Femur (tissue), 1 donor: ENCODE results near the gene PPM1H.
A peak's percentile ranks its signal among the peaks of the same experiment; 100 is the strongest.

Experiments used
- DNase-seq: peaks from one replicate; pipeline ENCODE4 v3.0.0-alpha.2; 2017

PPM1H gene

DNA sequence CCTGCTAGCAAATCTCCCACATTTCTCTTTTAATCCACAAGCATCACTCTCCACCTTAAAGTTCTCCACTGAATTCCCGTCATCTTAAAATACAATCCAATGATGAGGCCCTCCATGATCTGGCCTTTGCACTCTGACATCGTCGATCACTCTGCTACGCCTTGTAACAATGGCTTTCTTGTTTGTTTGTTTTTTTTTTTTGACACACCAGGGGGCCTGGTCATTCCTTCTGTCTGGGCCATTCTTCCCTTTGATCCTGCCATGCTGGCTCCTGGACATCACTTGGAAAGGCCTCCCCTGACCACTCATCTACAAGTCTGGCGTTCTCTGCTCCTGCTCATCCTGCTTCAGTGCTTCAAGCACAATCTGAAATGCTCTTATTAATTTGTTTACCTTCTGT lies 233.5 kb downstream of the PPM1H start:
- no peak for DNase-seq

DNA sequence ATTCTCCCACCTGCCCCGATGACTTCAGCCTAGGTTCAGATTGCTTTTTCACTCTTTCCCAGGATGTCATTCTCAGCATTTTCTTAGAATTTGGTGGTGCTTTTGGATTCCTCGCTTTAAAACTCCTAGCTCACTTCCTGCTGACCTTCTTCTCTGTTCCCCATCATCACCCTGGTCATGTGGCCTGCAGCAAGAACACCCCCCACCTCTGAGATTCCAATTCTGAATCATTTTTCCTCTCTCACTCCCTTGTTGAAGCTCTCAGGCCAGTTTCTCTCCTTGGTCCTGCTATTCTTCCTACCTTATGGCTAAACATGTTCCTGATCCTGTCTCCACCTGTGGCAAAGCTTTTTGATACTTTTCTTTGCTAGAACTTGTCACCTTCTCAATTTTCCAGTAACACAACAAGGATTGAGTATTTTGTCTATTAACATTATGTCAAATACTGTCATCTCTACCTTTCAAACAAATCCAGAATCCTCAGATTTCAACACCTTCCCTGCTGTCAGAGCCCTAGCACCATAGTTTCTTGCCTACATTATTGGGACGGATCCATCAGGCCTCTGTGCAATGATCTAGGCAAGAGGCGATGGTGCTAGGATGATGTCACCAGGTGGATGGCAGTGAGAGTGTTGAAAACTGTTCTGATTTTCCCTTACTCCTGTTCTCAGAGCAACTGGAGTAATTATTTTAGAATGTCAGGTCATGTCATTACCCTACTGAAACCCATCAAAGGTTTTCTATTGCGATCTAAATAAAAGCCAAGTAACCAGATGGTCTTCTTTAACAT lies 234.7 kb downstream of the PPM1H start:
- DNase-seq: no peak

DNA sequence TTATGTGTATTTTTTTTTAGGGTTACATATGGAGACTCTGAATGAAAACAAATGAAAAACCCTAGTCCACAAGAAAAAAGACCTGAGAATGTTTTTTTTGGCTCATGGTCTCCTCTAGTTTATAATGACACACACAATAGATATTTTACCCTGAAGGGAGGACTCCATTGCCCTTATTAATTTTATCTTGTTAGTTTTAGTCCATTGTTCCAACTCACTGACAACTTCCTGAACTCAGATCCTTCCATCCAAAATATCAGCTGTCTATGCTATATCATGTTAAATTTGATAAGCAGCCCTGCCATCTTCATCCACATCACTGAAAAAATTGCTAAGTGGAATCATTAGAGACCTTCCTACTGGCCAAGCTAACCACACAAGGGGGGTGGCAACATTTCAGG lies 236.2 kb downstream of the PPM1H start:
- no peak for DNase-seq

DNA sequence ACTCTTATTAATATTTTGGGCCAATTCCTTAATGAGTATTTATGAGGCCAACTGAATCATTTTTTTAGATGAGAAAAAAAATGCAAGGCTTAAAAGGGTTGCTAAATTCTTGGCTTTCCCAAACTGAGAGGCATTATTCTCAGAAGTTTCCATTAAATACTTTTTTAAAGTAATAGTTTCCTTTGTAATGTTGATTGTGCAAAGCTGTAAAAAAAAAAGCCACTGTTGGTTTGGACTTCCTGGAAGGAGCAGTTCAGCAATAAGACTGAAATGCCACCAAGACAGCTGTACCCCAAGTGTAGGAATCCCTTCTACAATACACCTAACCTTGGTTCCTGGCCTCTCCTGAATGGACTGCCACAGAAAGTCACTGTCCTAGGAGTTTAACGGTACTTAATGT lies 237.1 kb downstream of the PPM1H start:
- no peak for DNase-seq

DNA sequence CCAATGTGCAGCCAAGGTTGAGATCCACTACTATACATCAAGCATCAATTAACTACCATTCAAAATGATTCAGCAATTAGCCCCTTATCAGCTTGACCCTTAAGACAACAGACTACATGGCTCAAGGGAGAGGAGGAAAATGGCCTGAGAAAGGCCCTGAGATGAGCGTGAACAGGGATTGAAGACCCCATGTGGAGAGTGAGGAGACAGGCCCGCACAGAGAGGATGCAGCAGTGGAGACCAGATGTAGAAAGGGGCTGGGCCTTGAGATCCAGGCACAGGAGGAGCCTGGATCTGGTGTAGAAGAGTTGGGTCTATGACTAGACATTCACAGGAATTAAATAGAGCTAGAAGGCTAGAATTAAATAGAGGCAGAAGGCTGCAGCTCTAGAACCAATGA lies 239.3 kb downstream of the PPM1H start:
- no peak for DNase-seq

DNA sequence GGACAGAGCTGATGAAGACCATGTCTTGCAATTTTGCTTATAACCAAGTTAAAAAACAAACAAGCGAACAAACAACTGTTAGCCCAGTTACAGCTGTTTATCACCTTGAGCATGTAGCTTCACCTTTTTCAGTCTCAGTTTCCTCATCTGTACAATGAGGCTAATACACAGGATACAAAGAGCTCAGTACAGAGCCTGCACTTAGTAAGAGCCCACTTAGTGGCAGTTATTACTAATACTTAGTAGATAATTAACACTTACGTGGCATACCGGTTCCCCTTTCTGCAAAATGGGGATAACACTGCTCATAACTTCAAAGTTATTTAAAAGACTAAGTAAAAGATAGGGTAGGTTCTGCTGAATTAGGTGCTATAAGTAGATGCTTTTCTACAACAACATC lies 240.3 kb downstream of the PPM1H start:
- DNase-seq: no peak

DNA sequence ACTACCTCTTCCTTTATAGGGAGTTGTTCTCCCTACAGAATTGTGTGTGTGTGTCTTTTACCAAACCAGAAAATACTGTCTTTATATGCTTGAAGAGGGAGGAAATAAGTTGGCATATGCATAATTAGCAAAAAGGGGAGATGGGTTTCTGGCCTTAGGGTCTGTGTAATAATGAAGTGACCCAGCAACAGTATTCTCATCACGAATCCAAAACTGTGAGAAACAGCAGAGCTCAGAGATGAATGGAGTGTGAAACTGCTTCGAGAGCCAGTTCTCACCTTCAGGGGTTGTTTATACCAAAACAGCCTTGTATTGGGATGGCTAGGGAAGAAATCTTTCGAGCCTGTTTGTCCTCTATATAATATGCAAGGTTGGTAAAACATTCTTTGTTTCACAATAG lies 240.8 kb downstream of the PPM1H start:
- no peak for DNase-seq

DNA sequence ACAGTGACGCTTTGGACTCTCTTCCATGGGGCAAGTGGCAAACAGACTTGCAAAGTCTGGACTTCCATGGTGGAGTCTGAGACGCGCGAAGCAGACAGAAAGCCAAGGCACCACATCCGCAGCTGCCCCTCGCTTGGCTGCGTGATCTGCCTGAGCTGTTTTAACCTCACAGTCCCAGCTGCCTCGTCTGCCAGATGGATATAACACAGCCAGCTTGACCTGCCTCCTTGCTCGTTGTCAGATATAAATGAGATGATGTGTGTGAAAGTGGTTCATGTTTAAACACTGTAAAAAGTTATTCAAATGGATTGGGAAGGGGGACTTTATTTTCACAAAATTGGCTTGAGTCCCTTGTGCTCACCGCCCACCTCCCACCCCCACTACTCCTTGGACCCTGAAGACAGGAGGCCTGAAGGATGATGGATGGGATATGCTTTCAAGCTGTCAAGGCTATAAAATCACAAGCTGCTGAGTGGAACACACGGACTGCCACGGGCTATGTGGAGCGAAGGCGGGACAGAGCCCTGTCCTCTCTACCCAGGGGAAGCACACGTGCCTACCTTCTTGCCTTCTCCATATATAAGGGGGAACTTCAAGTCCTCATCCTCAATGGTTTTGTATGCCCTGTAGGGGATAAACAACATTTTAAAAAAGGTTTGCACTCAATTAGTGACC lies 241.4 kb downstream of the PPM1H start:
- peak; percentile 54 for DNase-seq

DNA sequence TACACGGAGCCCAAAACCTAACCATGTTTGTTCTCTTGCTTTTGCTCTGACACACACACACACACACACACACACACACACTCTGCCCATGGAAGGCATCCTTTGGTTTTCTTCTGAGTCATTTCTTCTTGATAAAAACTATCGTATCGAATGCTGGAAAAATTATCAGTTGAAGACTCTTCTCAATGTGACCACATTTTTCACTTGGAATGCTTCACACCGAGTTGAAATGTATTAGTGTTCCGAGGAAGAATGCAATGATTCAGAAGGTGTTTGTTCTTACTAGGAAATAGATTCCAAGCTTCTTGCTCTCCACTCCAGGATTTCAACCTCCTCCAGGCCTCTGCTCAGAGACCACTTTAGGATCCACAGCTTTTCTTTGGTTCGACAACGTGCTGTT lies 242.1 kb downstream of the PPM1H start:
- no peak for DNase-seq

DNA sequence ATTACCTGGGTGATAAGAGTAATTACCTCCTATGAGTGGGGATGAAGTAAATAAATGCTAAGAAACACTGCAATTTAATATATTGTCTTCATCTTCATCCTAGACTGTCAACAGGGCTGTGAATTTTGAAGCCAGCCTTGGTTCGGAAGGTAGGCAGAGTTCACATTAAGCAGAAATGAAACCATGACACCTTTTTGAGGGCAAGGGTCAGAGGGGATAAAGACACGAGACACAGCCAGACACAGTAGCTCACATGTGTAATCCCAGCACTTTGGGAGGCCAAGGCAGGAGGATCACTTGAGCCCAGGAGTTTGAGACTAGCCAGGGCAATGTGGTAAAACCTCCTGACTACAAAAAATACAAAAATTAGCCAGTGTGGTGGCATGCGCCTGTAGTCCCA lies 243.6 kb downstream of the PPM1H start:
- DNase-seq: no peak

DNA sequence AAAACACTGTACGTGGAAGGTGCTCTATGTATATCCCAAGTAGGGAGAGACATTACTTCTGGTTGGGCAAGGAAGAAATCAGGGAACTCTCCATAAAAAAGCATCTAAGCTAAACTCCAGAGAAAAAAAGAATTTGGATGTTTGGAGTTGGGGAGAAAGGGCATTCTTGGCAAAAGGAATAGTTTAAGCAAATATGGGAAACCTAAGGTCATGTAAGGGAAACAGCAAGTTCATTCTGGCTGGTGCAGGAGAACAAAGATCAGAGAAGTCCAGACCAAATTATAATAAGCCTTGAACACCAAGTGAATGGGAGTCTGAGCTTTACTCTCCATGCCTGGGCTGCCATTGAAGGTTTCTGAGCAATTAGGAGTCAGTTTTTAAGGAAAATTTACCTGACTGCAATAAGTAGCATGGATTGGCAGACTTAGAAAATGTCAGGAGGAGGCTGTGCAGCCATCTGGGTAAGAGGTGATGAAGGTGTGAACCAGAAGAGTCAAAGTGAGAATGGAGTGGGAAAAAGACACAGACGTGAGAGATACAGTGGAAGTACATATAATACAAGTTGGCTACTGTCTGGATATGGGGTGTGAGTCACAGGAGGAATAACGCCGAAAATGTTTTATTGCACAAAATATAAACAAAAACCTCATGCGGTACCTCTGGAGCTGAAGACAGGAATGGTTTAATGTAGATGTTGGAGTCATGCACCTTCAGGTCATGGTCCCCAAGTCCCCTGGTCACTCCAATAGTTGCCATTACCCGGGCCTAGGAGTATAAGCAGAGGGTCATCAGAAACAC lies 245.7 kb downstream of the PPM1H start:
- no peak for DNase-seq

DNA sequence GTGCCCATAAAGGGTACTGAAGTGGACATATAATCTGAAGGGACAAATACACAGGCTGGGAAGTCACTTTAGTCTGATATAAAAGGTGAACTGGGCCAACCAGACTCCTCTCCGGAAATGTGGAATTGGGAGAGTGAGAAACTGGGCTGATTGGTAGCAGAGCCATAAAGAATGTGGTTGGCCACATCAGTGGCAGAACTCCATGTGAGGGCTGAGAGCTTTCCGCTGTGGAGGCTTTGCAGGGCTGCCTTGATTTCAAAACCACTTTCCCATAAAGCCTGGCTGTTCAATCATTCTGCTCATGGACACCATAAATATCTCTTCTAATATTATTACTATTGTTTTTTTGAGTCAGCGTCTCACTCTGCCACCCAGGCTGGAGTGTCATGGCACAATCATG lies 248.0 kb downstream of the PPM1H start:
- peak; percentile 63 for DNase-seq

DNA sequence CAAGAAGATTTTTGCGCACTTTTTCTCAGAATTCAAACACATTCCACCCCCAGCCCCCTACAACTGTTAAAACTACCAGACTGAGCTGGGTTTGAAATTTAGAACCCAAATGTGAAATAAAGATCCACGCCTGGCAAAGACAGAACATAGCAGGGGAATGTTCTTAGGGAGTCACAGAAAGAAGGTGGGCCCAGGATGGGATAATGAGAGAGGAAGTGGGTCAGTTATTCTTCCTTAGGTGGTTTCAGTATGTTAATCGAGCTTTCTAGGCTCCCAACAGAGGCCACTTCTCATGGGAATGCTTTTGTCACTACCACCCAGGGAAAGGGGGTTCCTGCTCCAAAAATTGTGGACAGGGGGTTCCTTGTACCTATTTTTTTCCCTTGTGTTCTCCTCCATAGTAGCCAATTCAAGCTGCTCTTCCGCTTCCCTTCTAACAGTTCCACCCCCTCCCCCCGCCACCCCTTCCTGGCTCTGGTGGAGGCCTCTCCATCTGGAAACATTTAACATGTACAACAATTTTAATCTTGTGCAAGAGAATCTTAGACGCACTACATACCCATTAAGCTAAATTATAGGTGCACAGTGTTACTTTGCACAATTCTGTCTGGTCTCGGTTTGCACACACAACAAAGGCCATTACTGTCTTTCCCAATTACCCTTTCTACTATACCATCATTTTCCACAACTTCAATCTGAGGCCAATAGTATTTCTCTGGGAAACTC lies 250.2 kb downstream of the PPM1H start:
- peak; percentile 92 for DNase-seq

DNA sequence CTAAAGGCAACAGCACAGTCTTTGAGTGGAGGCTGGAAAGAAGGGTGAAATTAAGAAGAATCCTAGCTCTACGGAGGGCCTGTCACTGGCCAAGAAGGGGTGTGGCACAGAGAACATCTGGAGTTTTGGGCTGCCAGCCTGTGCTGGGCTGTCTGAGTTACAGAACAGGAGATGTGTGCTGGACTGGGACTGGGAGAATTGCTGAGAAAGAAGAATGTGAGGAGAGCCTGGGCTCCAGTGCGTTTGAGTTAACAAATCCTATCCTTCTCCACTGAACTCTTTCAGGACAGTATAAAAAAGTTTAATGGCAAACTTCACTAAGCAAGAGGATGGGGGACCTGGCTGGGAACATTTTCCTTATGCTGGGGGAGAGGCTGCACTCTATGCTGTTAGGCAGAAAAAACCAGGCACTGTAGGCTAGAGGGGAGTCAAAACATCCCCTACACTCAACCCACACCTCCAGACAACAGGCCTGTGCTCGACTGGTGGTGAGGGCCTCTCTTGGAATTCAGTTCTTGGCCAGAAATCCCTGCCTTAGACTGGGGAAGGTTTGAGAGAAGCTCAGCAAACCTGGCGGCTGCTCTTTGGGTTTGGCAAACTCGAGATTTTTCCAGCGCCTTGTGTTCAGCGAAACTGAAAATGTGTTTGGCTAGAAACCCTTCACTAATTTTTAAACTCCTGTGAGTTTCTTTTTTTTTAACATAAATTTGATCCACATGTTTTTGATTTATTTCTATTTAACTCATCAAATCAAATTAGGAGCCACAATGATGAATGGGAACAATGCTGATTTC lies 251.0 kb downstream of the PPM1H start:
- peak; percentile 95 for DNase-seq

DNA sequence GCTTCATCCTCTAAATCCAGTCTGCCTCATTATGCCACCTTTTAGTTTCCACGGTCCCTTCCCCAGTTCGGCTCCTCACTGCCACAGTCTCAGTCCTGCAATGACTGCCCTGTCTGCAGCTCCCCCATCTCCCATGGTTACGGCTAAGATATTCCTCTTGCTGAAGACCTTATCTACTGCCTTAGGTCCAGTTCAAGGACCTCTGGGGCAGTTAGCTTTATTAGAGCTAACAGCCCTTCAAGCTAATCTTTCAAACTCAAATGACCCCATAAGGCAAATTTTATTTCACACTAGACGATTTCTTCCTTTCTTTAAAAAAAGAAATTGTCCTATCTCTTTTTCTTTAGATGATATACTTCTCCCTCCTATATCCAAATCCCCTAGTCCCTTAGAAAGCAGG lies 253.6 kb downstream of the PPM1H start:
- no peak for DNase-seq

DNA sequence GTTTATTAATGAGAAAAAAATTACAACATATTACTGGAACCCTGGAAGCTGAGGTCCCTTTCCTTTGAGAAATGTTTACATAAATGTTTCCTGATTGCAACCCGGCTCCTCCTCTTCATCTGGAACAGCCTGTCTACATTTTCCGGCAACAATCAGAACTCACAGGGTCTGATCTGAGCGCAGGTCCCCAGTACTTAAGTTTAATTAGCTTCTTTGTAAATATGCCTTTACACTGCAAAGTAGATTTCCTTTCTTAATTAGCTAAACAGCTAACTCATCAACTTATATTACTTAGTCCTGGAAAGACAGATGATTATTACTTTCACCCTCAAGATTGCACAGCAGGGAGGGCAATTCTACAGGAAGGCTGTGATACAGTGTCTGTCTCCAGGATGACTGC lies 255.3 kb downstream of the PPM1H start:
- DNase-seq: no peak

DNA sequence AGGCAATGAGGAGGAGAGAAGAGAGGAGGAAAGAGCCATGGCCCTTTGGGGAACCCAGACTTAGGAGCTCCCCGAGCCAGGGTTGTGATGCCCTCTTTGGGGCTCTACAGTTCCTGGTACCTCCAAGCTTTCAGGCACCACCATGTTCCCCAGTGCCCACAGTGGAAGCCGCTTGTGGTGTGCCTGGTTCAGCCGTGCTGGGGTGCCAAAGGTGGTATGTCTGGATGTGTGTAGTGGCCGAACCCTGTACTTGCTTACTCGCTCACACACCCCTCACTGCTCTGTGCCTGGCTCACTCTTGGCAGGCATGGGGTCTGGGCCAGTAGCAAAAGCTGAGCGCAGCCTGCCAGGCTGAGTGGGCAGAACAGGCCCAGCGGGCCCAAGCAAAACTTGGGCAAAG lies 257.6 kb downstream of the PPM1H start:
- no peak for DNase-seq

DNA sequence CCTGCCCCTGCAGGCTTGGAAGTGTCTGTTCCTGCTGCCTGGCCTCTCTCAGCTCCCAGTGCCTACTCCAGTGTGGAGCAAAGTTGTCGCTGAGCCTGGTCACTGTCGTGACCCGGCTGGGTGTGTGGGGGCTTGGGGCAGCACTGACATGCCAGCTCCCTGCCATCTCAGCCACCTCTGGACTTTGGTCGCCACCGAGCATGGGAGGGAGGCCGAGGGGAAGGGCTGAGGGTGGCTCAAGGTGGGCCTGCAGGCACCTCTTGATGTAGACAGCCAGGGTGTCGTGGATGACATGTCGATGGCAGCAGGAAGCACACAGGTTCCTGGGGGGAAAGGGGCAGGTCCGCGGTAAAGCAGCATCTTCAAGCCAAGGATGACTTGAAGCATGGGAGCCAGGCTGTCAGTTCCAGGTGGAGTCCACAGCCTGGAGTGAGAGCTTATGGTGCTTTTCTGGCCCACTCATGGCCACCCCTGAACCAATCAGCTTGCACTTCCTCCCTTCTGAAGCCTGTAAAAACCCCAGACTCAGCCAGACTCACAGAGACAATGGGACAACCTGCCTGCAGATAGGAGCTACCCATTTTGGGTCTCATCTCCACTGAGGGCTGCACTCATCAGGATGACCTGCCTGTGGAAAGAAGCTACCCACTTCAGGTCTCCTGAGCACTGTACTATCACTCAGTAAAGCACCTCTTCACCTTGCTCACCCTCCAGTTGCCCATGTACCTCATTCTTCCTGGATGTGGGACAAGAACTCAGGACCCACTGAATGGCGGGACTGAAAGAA lies 258.2 kb downstream of the PPM1H start:
- no peak for DNase-seq

DNA sequence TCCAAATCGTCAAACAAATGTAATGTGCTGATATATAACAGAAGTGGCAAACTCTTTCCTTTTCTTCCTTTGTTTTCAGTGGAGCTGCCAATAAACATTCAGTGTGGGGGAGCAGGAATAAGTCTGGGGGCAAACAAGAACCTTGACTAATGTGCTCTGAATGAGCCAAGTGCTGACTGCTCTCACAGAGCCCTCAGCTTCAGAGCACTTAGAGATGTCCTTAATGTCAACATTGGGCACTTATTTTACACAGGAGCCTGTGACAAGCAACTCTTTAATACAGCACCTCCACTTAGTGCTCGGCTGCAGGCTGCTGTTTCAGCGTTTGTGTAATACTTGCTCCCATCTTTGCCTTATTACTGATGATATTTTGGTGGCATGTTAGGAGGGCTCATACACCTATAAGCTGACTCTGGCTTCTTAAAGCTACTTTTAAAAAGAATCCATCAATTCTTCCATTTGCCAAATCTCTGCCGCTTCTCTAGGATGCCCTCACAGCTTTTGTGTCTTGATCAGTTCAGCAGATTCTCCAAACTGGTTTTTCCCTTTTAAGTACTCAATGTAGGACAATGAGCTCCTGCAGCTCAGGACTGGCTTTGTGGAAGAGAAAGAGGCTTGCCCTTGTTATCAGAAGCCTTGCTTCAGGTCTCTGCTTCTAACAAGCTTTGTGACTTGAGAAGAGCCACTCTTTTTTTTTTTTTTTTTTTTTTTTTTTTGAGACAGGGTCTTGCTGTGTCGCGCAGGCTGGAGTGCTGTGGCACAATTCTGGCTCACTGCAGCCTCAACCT lies 261.7 kb downstream of the PPM1H start:
- no peak for DNase-seq

DNA sequence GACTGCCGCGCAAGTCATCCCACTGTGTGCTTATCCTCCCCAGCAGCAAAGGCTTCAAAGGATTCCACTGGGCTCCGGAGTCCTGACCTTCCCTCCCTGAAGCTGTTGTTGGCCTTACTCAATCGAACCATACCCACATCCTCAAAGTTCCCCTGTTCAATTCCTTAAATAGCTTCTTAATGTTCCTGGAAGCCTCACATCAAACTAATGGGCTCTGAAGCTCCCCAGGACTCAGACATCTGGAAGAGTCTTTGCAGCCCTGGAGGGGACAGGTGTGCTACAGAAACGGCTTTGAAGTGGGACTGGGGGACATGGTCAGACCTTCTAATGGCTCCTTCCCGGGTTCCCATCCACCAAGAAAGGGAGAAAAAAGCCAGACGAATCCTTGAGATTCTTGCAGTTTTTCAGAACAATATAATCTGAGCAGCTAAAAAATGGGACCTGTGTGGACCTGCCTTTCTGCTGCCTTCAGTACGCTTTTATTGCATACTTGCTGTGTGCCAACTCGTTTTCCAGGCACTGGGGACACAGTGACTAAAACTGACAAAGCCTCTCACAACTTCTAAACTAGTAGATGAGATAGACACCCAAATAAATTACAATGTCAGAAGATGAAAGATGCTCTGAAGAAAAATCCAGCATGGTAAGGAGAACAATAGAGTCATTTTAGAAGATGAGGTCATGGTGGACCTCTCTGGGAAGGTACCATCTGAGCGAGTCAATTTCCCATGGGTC lies 263.8 kb downstream of the PPM1H start:
- no peak for DNase-seq
